HEK293 (cell line): Measurements from ENCODE around the gene TIAL1.

Source experiments
- CTCF ChIA-PET: fragments of 350-600 bp; formaldehyde crosslinking; extraction: SDS; loops from one replicate; lab custom pipeline; 2021; ENCODE audit warnings: antibody characterized with exemption; lab: Yijun Ruan, JAX
- POLR2A ChIA-PET: fragments of 300-600 bp; formaldehyde crosslinking; extraction: SDS; loops from one replicate; lab custom pipeline; 2020; ENCODE audit warnings: antibody characterized with exemption, inconsistent platforms; lab: Yijun Ruan, JAX
- H3K27ac ChIP-seq: fragments of 200-500 bp; sonication (Bioruptor generic); 2 replicates; pipeline ENCODE4 v1.5.1; 2014; ENCODE audit warnings: low read depth, low read length, control low read depth, inconsistent platforms; ENCODE audit errors: extremely low read depth
- H3K36me3 ChIP-seq, 2 experiments: fragments of 200-500 bp in 1 of 2; sonication (Bioruptor generic) in 1 of 2; 1 replicate in 1 of 2; 2 replicates in 1 of 2; pipeline ENCODE4 v1.5.1; 2014 to 2017; ENCODE audit warnings: inconsistent platforms in 2 of 2, low read length in 2 of 2; ENCODE audit not compliant: control insufficient read depth in 2 of 2, insufficient read depth in 1 of 2
- H3K4me1 ChIP-seq: fragments of 200-500 bp; sonication (Bioruptor generic); 2 replicates; pipeline ENCODE4 v1.5.1; 2014; ENCODE audit warnings: mild to moderate bottlenecking, low read length, inconsistent platforms; ENCODE audit not compliant: control insufficient read depth, insufficient read depth
- H3K4me3 ChIP-seq: 2 replicates; pipeline ENCODE4 v1.5.1; 2011; ENCODE audit warnings: low read depth, mild to moderate bottlenecking, control low read depth, low read length, moderate library complexity
- H3K9me3 ChIP-seq: fragments of 200-500 bp; sonication (Bioruptor generic); 2 replicates; pipeline ENCODE4 v1.5.1; 2014; ENCODE audit warnings: low read depth, low read length, inconsistent platforms; ENCODE audit not compliant: control insufficient read depth, insufficient read depth
- IKZF3 ChIP-seq: fragments of 450-650 bp; IDR thresholded peaks from 2 replicates; pipeline ENCODE4 v1.5.0; 2018; ENCODE audit warnings: missing biosample characterization, mild to moderate bottlenecking, missing genetic modification characterization, moderate library complexity
- KLF1 ChIP-seq: fragments of 450-650 bp; formaldehyde crosslinking; IDR thresholded peaks from 2 replicates; pipeline ENCODE4 v1.5.1; 2016; ENCODE audit warnings: missing biosample characterization, missing genetic modification characterization
- OSR2 ChIP-seq: fragments of 450-650 bp; formaldehyde crosslinking; IDR thresholded peaks from 2 replicates; pipeline ENCODE4 v1.5.1; 2016; ENCODE audit warnings: missing biosample characterization, missing genetic modification characterization
- REPIN1 ChIP-seq: fragments of 450-650 bp; formaldehyde crosslinking; IDR thresholded peaks from 2 replicates; pipeline ENCODE4 v1.5.1; 2017; ENCODE audit warnings: missing biosample characterization, missing genetic modification characterization, low read depth
- SCRT2 ChIP-seq: fragments of 450-650 bp; formaldehyde crosslinking; IDR thresholded peaks from 2 replicates; pipeline ENCODE4 v1.5.1; 2016; ENCODE audit warnings: missing biosample characterization, missing genetic modification characterization
- SP2 ChIP-seq: fragments of 450-650 bp; formaldehyde crosslinking; IDR thresholded peaks from 2 replicates; pipeline ENCODE4 v1.5.1; 2016; ENCODE audit warnings: missing biosample characterization, missing genetic modification characterization
- YY1 ChIP-seq: fragments of 450-650 bp; formaldehyde crosslinking; IDR thresholded peaks from 2 replicates; pipeline ENCODE4 v1.5.1; 2018; ENCODE audit warnings: missing biosample characterization, missing genetic modification characterization
- ZBTB21 ChIP-seq: fragments of 450-650 bp; formaldehyde crosslinking; IDR thresholded peaks from 2 replicates; pipeline ENCODE4 v1.5.1; 2017; ENCODE audit warnings: missing biosample characterization, missing genetic modification characterization
- ZBTB8A ChIP-seq: fragments of 450-650 bp; formaldehyde crosslinking; IDR thresholded peaks from 2 replicates; pipeline ENCODE4 v1.5.1; 2016; ENCODE audit warnings: missing biosample characterization, missing genetic modification characterization
- ZNF112 ChIP-seq: fragments of 450-650 bp; formaldehyde crosslinking; IDR thresholded peaks from 2 replicates; pipeline ENCODE4 v1.5.0; 2017; ENCODE audit warnings: missing biosample characterization, missing genetic modification characterization
- ZNF132 ChIP-seq: fragments of 450-650 bp; formaldehyde crosslinking; IDR thresholded peaks from 2 replicates; pipeline ENCODE4 v1.5.1; 2017; ENCODE audit warnings: missing biosample characterization, missing genetic modification characterization, borderline replicate concordance
- ZNF140 ChIP-seq: fragments of 450-650 bp; formaldehyde crosslinking; IDR thresholded peaks from 2 replicates; pipeline ENCODE4 v1.5.1; 2016; ENCODE audit warnings: missing biosample characterization, missing genetic modification characterization
- ZNF184 ChIP-seq: fragments of 450-650 bp; IDR thresholded peaks from 2 replicates; pipeline ENCODE4 v1.5.1; 2018; ENCODE audit warnings: missing biosample characterization, mild to moderate bottlenecking, missing genetic modification characterization
- ZNF248 ChIP-seq: fragments of 450-650 bp; formaldehyde crosslinking; IDR thresholded peaks from 2 replicates; pipeline ENCODE4 v1.5.1; 2017; ENCODE audit warnings: missing biosample characterization, missing genetic modification characterization
- ZNF354C ChIP-seq: fragments of 450-650 bp; formaldehyde crosslinking; IDR thresholded peaks from 2 replicates; pipeline ENCODE4 v1.5.1; 2016; ENCODE audit warnings: missing biosample characterization, missing genetic modification characterization, low read depth, borderline replicate concordance
- ZNF521 ChIP-seq: fragments of 450-650 bp; formaldehyde crosslinking; IDR thresholded peaks from 2 replicates; pipeline ENCODE4 v1.5.1; 2017; ENCODE audit warnings: missing biosample characterization, mild to moderate bottlenecking, missing genetic modification characterization
- ZNF548 ChIP-seq: fragments of 450-650 bp; formaldehyde crosslinking; IDR thresholded peaks from 2 replicates; pipeline ENCODE4 v1.5.1; 2016; ENCODE audit warnings: missing biosample characterization, missing genetic modification characterization
- ZNF629 ChIP-seq: fragments of 450-650 bp; formaldehyde crosslinking; IDR thresholded peaks from 2 replicates; pipeline ENCODE4 v1.5.1; 2017; ENCODE audit warnings: missing biosample characterization, missing genetic modification characterization
- ZNF768 ChIP-seq: fragments of 450-650 bp; formaldehyde crosslinking; IDR thresholded peaks from 2 replicates; pipeline ENCODE4 v1.5.1; 2018; ENCODE audit warnings: missing biosample characterization, mild to moderate bottlenecking, missing genetic modification characterization
- ZSCAN23 ChIP-seq: fragments of 450-650 bp; formaldehyde crosslinking; IDR thresholded peaks from 2 replicates; pipeline ENCODE4 v1.5.1; 2016; ENCODE audit warnings: missing biosample characterization, missing genetic modification characterization
- TF ChIP-seq, protein P1 (sequence below): fragments of 450-650 bp; formaldehyde crosslinking; IDR thresholded peaks from 2 replicates; pipeline ENCODE4 v1.5.1; 2016; ENCODE audit warnings: missing biosample characterization, missing genetic modification characterization
- TF ChIP-seq, protein P2 (sequence below): fragments of 450-650 bp; formaldehyde crosslinking; IDR thresholded peaks from 2 replicates; pipeline ENCODE4 v1.5.1; 2016; ENCODE audit warnings: missing biosample characterization, missing genetic modification characterization, low read depth
- TF ChIP-seq, protein P3 (sequence below): fragments of 450-650 bp; formaldehyde crosslinking; IDR thresholded peaks from 2 replicates; pipeline ENCODE4 v1.5.1; 2016; ENCODE audit warnings: missing biosample characterization, missing genetic modification characterization
- TF ChIP-seq, protein P4 (sequence below): fragments of 450-650 bp; formaldehyde crosslinking; IDR thresholded peaks from 2 replicates; pipeline ENCODE4 v1.5.1; 2016; ENCODE audit warnings: missing biosample characterization, missing genetic modification characterization

TIAL1 gene

DNA sequence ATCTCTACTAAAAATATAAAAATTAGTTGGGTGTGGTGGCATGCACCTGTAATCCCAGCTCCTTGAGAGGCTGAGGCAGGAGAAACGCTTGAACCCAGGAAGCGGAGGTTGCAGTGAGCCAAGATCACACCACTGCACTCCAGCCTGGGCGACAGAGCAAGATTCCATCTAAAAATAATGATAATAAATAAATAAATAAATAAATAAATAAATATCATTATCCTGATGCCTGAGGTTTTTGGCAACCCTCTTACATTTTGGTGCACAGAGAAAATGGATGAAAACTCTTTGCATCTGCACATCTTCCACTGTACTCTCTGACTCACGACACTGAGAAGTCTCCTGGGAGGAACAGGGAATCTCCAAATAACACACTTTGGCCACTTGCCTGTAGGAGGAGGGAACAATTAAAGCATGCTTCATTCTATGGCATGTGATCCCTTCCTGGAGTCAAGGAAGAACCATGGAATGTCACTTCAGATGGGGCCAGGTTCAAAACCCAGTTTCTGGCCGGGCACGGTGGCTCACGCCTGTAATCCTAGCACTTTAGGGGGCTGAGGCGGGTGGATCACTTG, 68.0 kb downstream of the TIAL1 start (continued):
- TF ChIP-seq ZNF629 (tag by site-specific recombination) (peak; percentile 25; the same call in 1 of the 2 replicates), ZNF140 (tag by site-specific recombination) (peak; percentile 43; the same call in 1 of the 2 replicates)
- TF ChIP-seq, all 188 proteins: peak for 18; not testable (repeated sequence) for 170

DNA sequence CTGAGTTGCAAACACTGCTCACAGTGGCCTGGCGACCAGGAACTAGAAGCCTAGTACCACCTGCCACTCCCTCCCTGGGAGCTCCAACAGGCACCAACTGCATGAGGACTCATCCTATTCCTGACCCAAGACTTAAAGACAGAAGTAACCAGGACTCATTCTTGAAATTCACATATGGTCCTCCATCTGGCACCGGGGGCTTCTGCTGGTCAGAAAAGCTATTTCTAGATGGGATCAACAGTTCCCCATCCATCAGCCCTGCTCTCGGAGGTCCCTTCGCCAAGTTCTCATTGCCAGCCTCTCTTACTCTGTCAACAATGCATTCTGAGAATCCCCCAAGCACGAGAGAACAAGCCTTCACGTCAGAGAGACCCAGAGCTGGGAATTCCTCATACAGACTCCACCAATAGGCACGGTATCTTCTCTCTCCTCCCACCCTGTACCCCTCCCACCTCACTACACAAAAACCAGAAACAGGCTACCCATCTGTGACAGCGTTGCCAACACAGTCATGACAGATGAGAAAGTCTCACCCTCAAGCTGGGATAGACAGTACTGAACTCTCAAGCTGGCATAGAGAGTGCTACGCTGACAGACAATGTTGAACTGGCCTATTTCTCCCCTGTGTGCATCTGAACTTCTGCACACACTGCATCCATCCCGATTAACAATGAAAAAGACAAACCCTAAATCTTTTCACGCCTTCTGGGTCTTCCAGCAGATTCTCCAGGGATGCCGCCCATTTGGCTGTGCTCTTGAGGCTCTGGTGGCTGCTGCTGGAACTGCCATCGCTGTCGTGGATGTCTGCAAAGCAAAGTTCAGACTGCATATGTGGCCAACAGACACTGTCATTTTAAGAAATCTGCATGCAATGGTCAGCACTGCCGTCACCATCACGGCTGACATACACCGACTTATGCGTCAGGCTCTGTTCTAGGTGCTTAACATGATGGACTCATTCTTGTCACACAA, 69.9 kb downstream of the TIAL1 start:
- TF ChIP-seq ZSCAN23 (tag by site-specific recombination) (no peak), YY1 (tag by site-specific recombination) (no peak), ZNF112 (tag by site-specific recombination) (no peak), ZNF548 (no peak), ZNF132 (tag by site-specific recombination) (no peak), SCRT2 (tag by site-specific recombination) (no peak), ZNF184 (tag by site-specific recombination) (no peak), ZNF768 (tag by site-specific recombination) (no peak)
- TF ChIP-seq, protein P1, sequence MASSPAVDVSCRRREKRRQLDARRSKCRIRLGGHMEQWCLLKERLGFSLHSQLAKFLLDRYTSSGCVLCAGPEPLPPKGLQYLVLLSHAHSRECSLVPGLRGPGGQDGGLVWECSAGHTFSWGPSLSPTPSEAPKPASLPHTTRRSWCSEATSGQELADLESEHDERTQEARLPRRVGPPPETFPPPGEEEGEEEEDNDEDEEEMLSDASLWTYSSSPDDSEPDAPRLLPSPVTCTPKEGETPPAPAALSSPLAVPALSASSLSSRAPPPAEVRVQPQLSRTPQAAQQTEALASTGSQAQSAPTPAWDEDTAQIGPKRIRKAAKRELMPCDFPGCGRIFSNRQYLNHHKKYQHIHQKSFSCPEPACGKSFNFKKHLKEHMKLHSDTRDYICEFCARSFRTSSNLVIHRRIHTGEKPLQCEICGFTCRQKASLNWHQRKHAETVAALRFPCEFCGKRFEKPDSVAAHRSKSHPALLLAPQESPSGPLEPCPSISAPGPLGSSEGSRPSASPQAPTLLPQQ (tag by site-specific recombination), result no peak
- TF ChIP-seq, protein P2, sequence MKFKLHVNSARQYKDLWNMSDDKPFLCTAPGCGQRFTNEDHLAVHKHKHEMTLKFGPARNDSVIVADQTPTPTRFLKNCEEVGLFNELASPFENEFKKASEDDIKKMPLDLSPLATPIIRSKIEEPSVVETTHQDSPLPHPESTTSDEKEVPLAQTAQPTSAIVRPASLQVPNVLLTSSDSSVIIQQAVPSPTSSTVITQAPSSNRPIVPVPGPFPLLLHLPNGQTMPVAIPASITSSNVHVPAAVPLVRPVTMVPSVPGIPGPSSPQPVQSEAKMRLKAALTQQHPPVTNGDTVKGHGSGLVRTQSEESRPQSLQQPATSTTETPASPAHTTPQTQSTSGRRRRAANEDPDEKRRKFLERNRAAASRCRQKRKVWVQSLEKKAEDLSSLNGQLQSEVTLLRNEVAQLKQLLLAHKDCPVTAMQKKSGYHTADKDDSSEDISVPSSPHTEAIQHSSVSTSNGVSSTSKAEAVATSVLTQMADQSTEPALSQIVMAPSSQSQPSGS, result no peak
- TF ChIP-seq, all 188 proteins: peak for 0
- H3K27ac ChIP-seq, result no peak overlapping the region
- H3K9me3 ChIP-seq, result no peaks in the 10 kb centered on the region
- ChIA-PET CTCF (interaction anchor here (0.6 to 1.3 kb wide), 5 partner anchors 10 to 32 kb away, joined by 3 to 4 read pairs (median 3); partner anchors contain the start of gene RGS10), POLR2A (interaction anchor here (2.3 kb wide), 1 partner anchor 16 kb away, joined by 7 read pairs; the partner anchor contains the start of gene RGS10)
- H3K4me3 ChIP-seq, result no peak overlapping the region
- peaks cover 5% of the 10 kb centered on the region; the same call in 1 of the 2 replicates for H3K4me1 ChIP-seq
- peaks cover 0 to 21% of the 10 kb centered on the region in 2 experiments; a peak in 2 of 3 replicates for H3K36me3 ChIP-seq

DNA sequence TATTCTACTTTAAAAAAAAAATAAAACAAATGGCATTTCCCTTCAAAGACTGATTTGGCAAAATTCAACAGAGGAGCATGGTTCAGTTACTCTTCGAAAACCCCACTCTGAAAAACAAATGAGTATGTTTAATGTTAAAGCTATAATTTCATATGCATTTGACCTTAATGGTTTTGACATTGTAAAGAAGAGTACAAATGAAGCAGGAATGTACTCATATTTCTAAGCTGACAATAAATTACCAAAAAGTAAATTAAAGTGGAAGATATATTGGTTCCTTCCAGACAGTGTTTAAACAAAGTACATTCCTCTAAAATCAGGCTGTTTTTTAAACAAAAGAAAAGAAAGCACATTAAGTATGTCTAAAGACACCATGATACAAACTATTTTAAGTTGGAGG, 70.6 kb downstream of the TIAL1 start:
- Histone ChIP-seq H3K4me1 (peaks cover 1% of the 10 kb centered on the region; the same call in 1 of the 2 replicates), H3K36me3 (peaks cover 0 to 21% of the 10 kb centered on the region in 2 experiments; a peak in 2 of 3 replicates), H3K9me3 (no peaks in the 10 kb centered on the region), H3K4me3 (no peak overlapping the region), H3K27ac (no peak overlapping the region)
- ChIA-PET POLR2A (interaction anchor here (2.3 kb wide), 1 partner anchor 17 kb away, joined by 7 read pairs; the partner anchor contains the start of gene RGS10), CTCF (interaction anchor here (0.7 to 1.3 kb wide), 3 partner anchors 11 to 31 kb away, joined by 3 to 4 read pairs (median 3); partner anchors contain the start of gene RGS10)
- TF ChIP-seq ZNF248 (tag by site-specific recombination) (no peak), SP2 (tag by site-specific recombination) (no peak), REPIN1 (no peak), ZNF521 (tag by site-specific recombination) (no peak), IKZF3 (tag by site-specific recombination) (no peak), ZBTB21 (tag by site-specific recombination) (no peak), OSR2 (tag by site-specific recombination) (no peak), KLF1 (tag by site-specific recombination) (no peak), YY1 (tag by site-specific recombination) (no peak), ZBTB8A (tag by site-specific recombination) (no peak), ZNF354C (no peak)
- TF ChIP-seq, protein P3, sequence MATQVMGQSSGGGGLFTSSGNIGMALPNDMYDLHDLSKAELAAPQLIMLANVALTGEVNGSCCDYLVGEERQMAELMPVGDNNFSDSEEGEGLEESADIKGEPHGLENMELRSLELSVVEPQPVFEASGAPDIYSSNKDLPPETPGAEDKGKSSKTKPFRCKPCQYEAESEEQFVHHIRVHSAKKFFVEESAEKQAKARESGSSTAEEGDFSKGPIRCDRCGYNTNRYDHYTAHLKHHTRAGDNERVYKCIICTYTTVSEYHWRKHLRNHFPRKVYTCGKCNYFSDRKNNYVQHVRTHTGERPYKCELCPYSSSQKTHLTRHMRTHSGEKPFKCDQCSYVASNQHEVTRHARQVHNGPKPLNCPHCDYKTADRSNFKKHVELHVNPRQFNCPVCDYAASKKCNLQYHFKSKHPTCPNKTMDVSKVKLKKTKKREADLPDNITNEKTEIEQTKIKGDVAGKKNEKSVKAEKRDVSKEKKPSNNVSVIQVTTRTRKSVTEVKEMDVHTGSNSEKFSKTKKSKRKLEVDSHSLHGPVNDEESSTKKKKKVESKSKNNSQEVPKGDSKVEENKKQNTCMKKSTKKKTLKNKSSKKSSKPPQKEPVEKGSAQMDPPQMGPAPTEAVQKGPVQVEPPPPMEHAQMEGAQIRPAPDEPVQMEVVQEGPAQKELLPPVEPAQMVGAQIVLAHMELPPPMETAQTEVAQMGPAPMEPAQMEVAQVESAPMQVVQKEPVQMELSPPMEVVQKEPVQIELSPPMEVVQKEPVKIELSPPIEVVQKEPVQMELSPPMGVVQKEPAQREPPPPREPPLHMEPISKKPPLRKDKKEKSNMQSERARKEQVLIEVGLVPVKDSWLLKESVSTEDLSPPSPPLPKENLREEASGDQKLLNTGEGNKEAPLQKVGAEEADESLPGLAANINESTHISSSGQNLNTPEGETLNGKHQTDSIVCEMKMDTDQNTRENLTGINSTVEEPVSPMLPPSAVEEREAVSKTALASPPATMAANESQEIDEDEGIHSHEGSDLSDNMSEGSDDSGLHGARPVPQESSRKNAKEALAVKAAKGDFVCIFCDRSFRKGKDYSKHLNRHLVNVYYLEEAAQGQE (tag by site-specific recombination), result no peak
- TF ChIP-seq, protein P4, sequence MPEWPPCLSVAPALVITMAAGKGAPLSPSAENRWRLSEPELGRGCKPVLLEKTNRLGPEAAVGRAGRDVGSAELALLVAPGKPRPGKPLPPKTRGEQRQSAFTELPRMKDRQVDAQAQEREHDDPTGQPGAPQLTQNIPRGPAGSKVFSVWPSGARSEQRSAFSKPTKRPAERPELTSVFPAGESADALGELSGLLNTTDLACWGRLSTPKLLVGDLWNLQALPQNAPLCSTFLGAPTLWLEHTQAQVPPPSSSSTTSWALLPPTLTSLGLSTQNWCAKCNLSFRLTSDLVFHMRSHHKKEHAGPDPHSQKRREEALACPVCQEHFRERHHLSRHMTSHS (tag by site-specific recombination), result no peak
